Endothelial cell of umbilical vein (primary cell): Measurements from ENCODE around the gene AMH. TPM values are rescaled to one million over a fixed set of nuclear protein-coding genes. Genes with fewer than 3 reads are reported as not detected.

Source experiments
- BruUV-seq: library from RNA; stranded (reverse); fragments of 400-500 nt; replicated peaks from 2 replicates; lab custom pipeline; 2021; lab: Mats Ljungman, UMichigan
- CTCF ChIA-PET: fragments of 300-600, 350-600 bp; sonication (Branson Sonifier 250); formaldehyde crosslinking; loops from one replicate; lab custom pipeline; 2021; ENCODE audit warnings: antibody characterized with exemption, inconsistent platforms; lab: Charles Lee
- POLR2A ChIA-PET: fragments of 300-600, 350-600 bp; sonication (Branson Sonifier 250); formaldehyde crosslinking; loops from one replicate; lab custom pipeline; 2021; ENCODE audit warnings: antibody characterized with exemption, inconsistent platforms; lab: Charles Lee
- DNase-seq: peaks from one replicate; pipeline ENCODE4 v3.0.0-alpha.2; 2011; ENCODE audit warnings: low read depth, low spot score
- FAIRE-seq: peaks from 2 replicates; lab custom pipeline; 2011; peaks lifted over from hg19 to GRCh38; lab: Jason Lieb, UNC
- H2AFZ ChIP-seq: 2 replicates; pipeline ENCODE4 v1.6.0; 2012; ENCODE audit warnings: low read depth, low read length, control low read depth, inconsistent platforms
- H3K27ac ChIP-seq: 2 replicates; pipeline ENCODE4 v1.5.1; 2011; ENCODE audit warnings: low read depth, mild to moderate bottlenecking, control low read depth, low read length, moderate library complexity; ENCODE audit not compliant: insufficient read depth
- H3K27me3 ChIP-seq, 2 experiments: 2 replicates each; pipeline versions ENCODE4 v1.6.0 to v1.6.1; 2011; ENCODE audit warnings: low read length in 2 of 2, mixed read lengths in 1 of 2; ENCODE audit not compliant: control insufficient read depth in 2 of 2, insufficient read depth in 2 of 2
- H3K36me3 ChIP-seq, 2 experiments: 2 replicates in 1 of 2; 3 replicates in 1 of 2; pipeline ENCODE4 v1.5.1; 2011; ENCODE audit warnings: low read length in 2 of 2, mild to moderate bottlenecking in 1 of 2, moderate library complexity in 1 of 2; ENCODE audit not compliant: control insufficient read depth in 2 of 2, insufficient read depth in 2 of 2; ENCODE audit errors: extremely low read depth in 1 of 2
- H3K4me1 ChIP-seq: 3 replicates; pipeline ENCODE4 v1.5.1; 2011; ENCODE audit warnings: mild to moderate bottlenecking, low read length; ENCODE audit not compliant: control insufficient read depth, insufficient read depth; ENCODE audit errors: extremely low read depth
- H3K4me2 ChIP-seq: 2 replicates; pipeline ENCODE4 v1.6.1; 2011; ENCODE audit warnings: low read length, control low read depth, mixed read lengths; ENCODE audit not compliant: insufficient read depth
- H3K4me3 ChIP-seq, 3 experiments: fragments of 200-600 bp in 1 of 3; sonication (generic), shearing (Covaris generic) in 1 of 3; replicated peaks in 1 of 3; 2 replicates each; pipeline ENCODE4 v1.5.1; 2011 to 2016; ENCODE audit warnings: control low read depth in 3 of 3, low read length in 3 of 3, mild to moderate bottlenecking in 2 of 3, inconsistent platforms in 1 of 3, low read depth in 1 of 3, moderate library complexity in 1 of 3; ENCODE audit not compliant: insufficient read depth in 1 of 3
- H3K79me2 ChIP-seq: 2 replicates; pipeline ENCODE4 v1.6.0; 2012; ENCODE audit warnings: low read length, inconsistent platforms; ENCODE audit not compliant: control insufficient read depth, insufficient read depth
- H3K9ac ChIP-seq: replicated peaks from 2 replicates; pipeline ENCODE3; 2011; ENCODE audit warnings: low read length, control low read depth; ENCODE audit not compliant: insufficient read depth; ENCODE audit errors: extremely low read depth
- H3K9me1 ChIP-seq: replicated peaks from 3 replicates; pipeline ENCODE4 v1.6.0; 2011; ENCODE audit warnings: mild to moderate bottlenecking, low read length; ENCODE audit not compliant: control insufficient read depth, insufficient read depth; ENCODE audit errors: extremely low read depth
- H3K9me3 ChIP-seq: replicated peaks from 2 replicates; pipeline ENCODE4 v1.5.1; 2012; ENCODE audit warnings: low read length, inconsistent platforms; ENCODE audit not compliant: control insufficient read depth, insufficient read depth
- H4K20me1 ChIP-seq: replicated peaks from 2 replicates; pipeline ENCODE3; 2011; ENCODE audit warnings: mild to moderate bottlenecking, low read length; ENCODE audit not compliant: control insufficient read depth, insufficient read depth; ENCODE audit errors: extremely low read depth
- CTCF ChIP-seq, 2 donors: IDR thresholded peaks; 1 replicate in 1 of 2; 2 replicates in 1 of 2; pipeline ENCODE4 v1.5.1; 2011; ENCODE audit warnings: low read length in 2 of 2, mild to moderate bottlenecking in 2 of 2, moderate library complexity in 2 of 2, control low read depth in 1 of 2, inconsistent platforms in 1 of 2, low read depth in 1 of 2; ENCODE audit not compliant: insufficient read depth in 1 of 2; ENCODE audit errors: extremely low read depth in 1 of 2
- EZH2 ChIP-seq: IDR thresholded peaks from 2 replicates; pipeline ENCODE4 v1.6.1; 2012; ENCODE audit warnings: borderline replicate concordance, low read depth, mild to moderate bottlenecking, moderate library complexity, low read length, inconsistent platforms; ENCODE audit not compliant: severe bottlenecking
- FOS ChIP-seq: IDR thresholded peaks from 2 replicates; pipeline ENCODE4 v1.6.1; 2011; ENCODE audit warnings: mild to moderate bottlenecking, low read length, moderate library complexity, borderline replicate concordance; ENCODE audit not compliant: insufficient read depth
- GATA2 ChIP-seq: IDR thresholded peaks from 2 replicates; pipeline ENCODE4 v1.7.0; 2011; ENCODE audit warnings: low read depth, mild to moderate bottlenecking, moderate library complexity, mixed read lengths, low read length; ENCODE audit not compliant: insufficient read length, insufficient read depth
- JUN ChIP-seq: IDR thresholded peaks from 2 replicates; pipeline ENCODE4 v1.6.1; 2011; ENCODE audit warnings: borderline replicate concordance, low read depth; ENCODE audit not compliant: insufficient read length, insufficient read depth
- MAX ChIP-seq: IDR thresholded peaks from 2 replicates; pipeline ENCODE4 v1.6.1; 2011; ENCODE audit not compliant: insufficient read depth, insufficient read length
- MYC ChIP-seq: IDR thresholded peaks from one replicate; pipeline ENCODE4 v1.6.1; 2011; ENCODE audit warnings: mild to moderate bottlenecking, low read depth, low read length
- POLR2A ChIP-seq: IDR thresholded peaks from 2 replicates; pipeline ENCODE4 v1.6.1; 2012; ENCODE audit warnings: low read depth, mild to moderate bottlenecking, control low read depth, low read length
- POLR2AphosphoS5 ChIP-seq: IDR thresholded peaks from 2 replicates; pipeline ENCODE4 v1.6.1; 2012; ENCODE audit warnings: low read depth, mild to moderate bottlenecking, control low read depth, low read length, moderate library complexity; ENCODE audit not compliant: insufficient read depth
- dilution Hi-C: fragments of 300-500 bp; cut with MboI; formaldehyde crosslinking; loops from one replicate; pipeline ENCODE4 v1.15.0; 2019; ENCODE audit warnings: low sequenced_read_pairs; ENCODE audit not compliant: extremely low pct_ligation_motif_present
- intact Hi-C: fragments of 100-400 bp; cut with micrococcal nuclease; formaldehyde crosslinking; loops from one replicate; pipeline ENCODE4 v1.10.0; 2022
- polyA plus RNA-seq, 4 experiments: library from polyadenylated mRNA; depleted of rRNA in 3 of 4; stranded (reverse) in 3 of 4; unstranded in 1 of 4; fragments of >200 nt; gene quantifications; 2 replicates each; pipeline versions ENCODE4 v1.2.1 to v1.2.3, GENCODE V29; 2011 to 2012; ENCODE audit warnings: missing spikeins in 1 of 4
- total RNA-seq: library from RNA; stranded (reverse); gene quantifications from 2 replicates; pipeline ENCODE4 v1.2.3, GENCODE V29; 2021

The AMH gene
- total and polyA plus RNA-seq, 2 donors (not counting 3 experiments of a cell fraction or from before 2014, with no cell fraction given), result 3.3 to 9.6 TPM

- intact Hi-C loops, result no loop called here
These were observed 33.7 kb downstream of the AMH start for GRCh38 chr19:2282862-2283237.

More at GRCh38 chr19:2282862-2283237, 33.7 kb downstream of the AMH start:
- FAIRE-seq, result no peak
- TF ChIP-seq MYC (no peak), POLR2A (no peak), POLR2AphosphoS5 (no peak), CTCF (IDR thresholded peaks at IDR 0.05; ENCODE audit: extremely low read depth in 1 of 2, insufficient read depth in 1 of 2, low read depth in 1 of 2, low read length in 2 of 2) (no peak), MAX (no peak), GATA2 (no peak), EZH2 (no peak), FOS (no peak), JUN (no peak)
- no peak overlapping the region for H2AFZ ChIP-seq
- dilution Hi-C loops, result no loop called here
- no peaks in the 10 kb centered on the region for H3K79me2 ChIP-seq
- H3K4me1 ChIP-seq, result peaks cover 9% of the 10 kb centered on the region
- ChIA-PET POLR2A (no interaction called here), CTCF (interaction anchor here (1.0 to 1.3 kb wide), 2 partner anchors 109 to 331 kb away, joined by 3 read pairs; no protein-coding TSS in a partner anchor)
- H3K27ac ChIP-seq, result no peak overlapping the region
- H4K20me1 ChIP-seq, result no peaks in the 10 kb centered on the region
- H3K9me1 ChIP-seq, result no peaks in the 10 kb centered on the region
- no peaks in the 10 kb centered on the region for H3K36me3 ChIP-seq
- DNase-seq, result no peak
- peaks cover 2 to 6% of the 10 kb centered on the region in 2 experiments for H3K27me3 ChIP-seq
- no peak overlapping the region for H3K4me2 ChIP-seq
- no peaks in the 10 kb centered on the region for H3K9me3 ChIP-seq
- no peak overlapping the region for H3K9ac ChIP-seq
- no peak overlapping the region for H3K4me3 ChIP-seq
- BruUV-seq, result no TSS peak
